K562 (cell line): ENCODE data around the gene SPINT1. TPM values are rescaled to one million over a fixed set of nuclear protein-coding genes. Genes with fewer than 3 reads are reported as not detected.

Experiments
- ARID4B ChIP-seq: sonication (generic); formaldehyde crosslinking; IDR thresholded peaks from 2 replicates; pipeline ENCODE4 v1.8.0; 2022; ENCODE audit warnings: mild to moderate bottlenecking, missing genetic modification reagents
- CEBPZ ChIP-seq: fragments of 150-350 bp; IDR thresholded peaks from 2 replicates; pipeline ENCODE4 v1.6.1; 2014; ENCODE audit warnings: low read depth, mild to moderate bottlenecking, low read length, borderline replicate concordance
- CTBP1 ChIP-seq: fragments of 450-650 bp; IDR thresholded peaks from 2 replicates; pipeline ENCODE4 v1.6.1; 2016; ENCODE audit warnings: borderline replicate concordance
- CXXC5 ChIP-seq: fragments of 250-450 bp; sonication (Bioruptor Pico); IDR thresholded peaks from 2 replicates; pipeline ENCODE4 v1.8.0; 2022; ENCODE audit warnings: inconsistent platforms, mild to moderate bottlenecking, moderate library complexity
- DDX20 ChIP-seq: fragments of 450-650 bp; IDR thresholded peaks from 2 replicates; pipeline ENCODE4 v1.6.1; 2016; ENCODE audit warnings: missing genetic modification characterization, low read depth, mild to moderate bottlenecking, missing compliant biosample characterization, moderate library complexity
- KAT2B ChIP-seq: IDR thresholded peaks from one replicate; pipeline ENCODE4 v1.6.1; 2012; ENCODE audit warnings: low read depth, mild to moderate bottlenecking, control low read depth, inconsistent platforms, low read length, moderate library complexity
- PCBP1 ChIP-seq: fragments of 200-400 bp; formaldehyde crosslinking; IDR thresholded peaks from 2 replicates; pipeline ENCODE4 v1.6.1; 2018; ENCODE audit warnings: mild to moderate bottlenecking, low read depth, low read length; ENCODE audit not compliant: poor library complexity, severe bottlenecking
- RB1 ChIP-seq: fragments of 450-650 bp; IDR thresholded peaks from 2 replicates; pipeline ENCODE4 v1.6.1; 2017; ENCODE audit warnings: low read depth, mild to moderate bottlenecking
- RBM15 ChIP-seq: fragments of 200-400 bp; formaldehyde crosslinking; IDR thresholded peaks from 2 replicates; pipeline ENCODE4 v1.6.1; 2018; ENCODE audit warnings: mild to moderate bottlenecking, low read length, moderate library complexity; ENCODE audit not compliant: insufficient read depth
- TFAP4 ChIP-seq: sonication (generic); formaldehyde crosslinking; IDR thresholded peaks from 2 replicates; pipeline ENCODE4 v1.8.0; 2022; ENCODE audit warnings: missing genetic modification reagents, mild to moderate bottlenecking, moderate library complexity, borderline replicate concordance
- ZFX ChIP-seq: sonication (generic); formaldehyde crosslinking; IDR thresholded peaks from 2 replicates; pipeline ENCODE4 v1.8.0; 2022; ENCODE audit warnings: mild to moderate bottlenecking, missing genetic modification reagents, moderate library complexity
- ZNF165 ChIP-seq: fragments of 250-450 bp; sonication (Bioruptor Pico); IDR thresholded peaks from 2 replicates; pipeline ENCODE4 v1.4.0; 2020; ENCODE audit warnings: borderline replicate concordance
- ZNF785 ChIP-seq: fragments of 250-450 bp; sonication (Bioruptor Pico); IDR thresholded peaks from 2 replicates; pipeline ENCODE4 v1.4.0; 2020; ENCODE audit warnings: mild to moderate bottlenecking
- polyA plus RNA-seq, 8 experiments: library from polyadenylated mRNA; depleted of rRNA in 4 of 8; stranded (reverse) in 5 of 8; unstranded in 3 of 8; fragments of >200 nt; fragmentation: Nextera tagmentation in 2 of 8; fragmentation: Illumina TruSeq in 1 of 8; extraction: Ambion mirVana in 2 of 8; extraction: Trizol in 1 of 8; gene quantifications; 2 replicates each; pipeline versions ENCODE4 v1.2.1 to v1.2.3, GENCODE V29; 2011 to 2014; ENCODE audit warnings: inconsistent platforms in 1 of 8, missing spikeins in 1 of 8
- total RNA-seq, 7 experiments: library from RNA; depleted of rRNA in 6 of 7; stranded (reverse); fragments of >200 nt in 6 of 7; fragmentation: Illumina TruSeq in 2 of 7; extraction: Trizol in 2 of 7; gene quantifications; 2 replicates each; pipeline versions ENCODE4 v1.2.1 to v1.2.3, GENCODE V29; 2011 to 2021; ENCODE audit warnings: low replicate concordance in 1 of 7
- TF ChIP-seq, protein P1 (sequence below): sonication (generic); formaldehyde crosslinking; IDR thresholded peaks from 2 replicates; pipeline ENCODE4 v1.8.1; 2023; ENCODE audit warnings: mild to moderate bottlenecking, missing genetic modification reagents

Gene SPINT1
- total and polyA plus RNA-seq, 9 of the 15 experiments (the other 6 are each of a cell fraction or from before 2014, with no cell fraction given) = 0.78 to 4.5 (median 1.5) TPM

DNA sequence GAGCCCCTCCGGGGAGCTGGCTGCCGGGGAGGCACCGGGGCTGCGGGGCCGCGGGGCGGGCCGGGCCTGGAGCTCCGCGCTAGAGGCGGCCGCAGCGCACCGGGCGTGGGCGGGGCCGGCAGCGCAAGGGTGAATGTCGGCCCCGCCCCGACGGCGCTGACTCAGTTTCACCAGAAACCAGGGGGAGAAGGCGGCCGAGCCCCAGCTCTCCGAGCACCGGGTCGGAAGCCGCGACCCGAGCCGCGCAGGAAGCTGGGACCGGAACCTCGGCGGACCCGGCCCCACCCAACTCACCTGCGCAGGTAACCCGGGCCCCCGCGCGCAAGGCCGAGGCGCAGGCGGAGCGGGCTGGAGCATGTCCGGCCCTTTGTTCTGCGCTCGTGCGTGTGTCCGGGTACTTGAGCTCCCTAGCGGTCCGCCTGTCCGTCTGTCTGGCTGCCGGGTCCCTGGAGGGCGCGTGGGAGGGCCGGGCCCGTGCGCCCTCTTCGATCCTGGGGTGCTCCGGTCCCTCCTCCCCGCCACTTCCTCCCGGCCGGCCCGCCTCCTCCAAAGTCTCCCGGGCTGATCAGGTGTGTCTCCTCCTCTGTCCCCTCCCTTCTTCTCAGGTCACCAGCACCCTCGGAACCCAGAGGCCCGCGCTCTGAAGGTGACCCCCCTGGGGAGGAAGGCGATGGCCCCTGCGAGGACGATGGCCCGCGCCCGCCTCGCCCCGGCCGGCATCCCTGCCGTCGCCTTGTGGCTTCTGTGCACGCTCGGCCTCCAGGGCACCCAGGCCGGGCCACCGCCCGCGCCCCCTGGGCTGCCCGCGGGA lies at the start of gene SPINT1 (continued):
- TF ChIP-seq TFAP4 (CRISPR knock-in tag) (0 out of 2 replicates have a peak, but pooled peaks have one; percentile 22), ZNF165 (CRISPR knock-in tag) (no peak), KAT2B (no peak), PCBP1 (no peak), ZNF785 (CRISPR knock-in tag) (no peak), CTBP1 (peak; percentile 80), RBM15 (no peak), DDX20 (tag) (no peak), RB1 (peak; percentile 30; the same call in 1 of the 2 replicates), CXXC5 (CRISPR knock-in tag) (peak; percentile 60), ARID4B (CRISPR knock-in tag) (peak; percentile 70; the same call in 1 of the 2 replicates), CEBPZ (no peak), ZFX (peak; percentile 70)
- TF ChIP-seq, protein P1, sequence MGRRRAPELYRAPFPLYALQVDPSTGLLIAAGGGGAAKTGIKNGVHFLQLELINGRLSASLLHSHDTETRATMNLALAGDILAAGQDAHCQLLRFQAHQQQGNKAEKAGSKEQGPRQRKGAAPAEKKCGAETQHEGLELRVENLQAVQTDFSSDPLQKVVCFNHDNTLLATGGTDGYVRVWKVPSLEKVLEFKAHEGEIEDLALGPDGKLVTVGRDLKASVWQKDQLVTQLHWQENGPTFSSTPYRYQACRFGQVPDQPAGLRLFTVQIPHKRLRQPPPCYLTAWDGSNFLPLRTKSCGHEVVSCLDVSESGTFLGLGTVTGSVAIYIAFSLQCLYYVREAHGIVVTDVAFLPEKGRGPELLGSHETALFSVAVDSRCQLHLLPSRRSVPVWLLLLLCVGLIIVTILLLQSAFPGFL (CRISPR knock-in tag) = no peak
